Measurements from ENCODE around the gene LARP4B. TPM values are rescaled to one million over a fixed set of nuclear protein-coding genes. Genes with fewer than 3 reads are reported as not detected.

LARP4B gene
- total RNA-seq, 1 donor from 2014 or later, result 78.3 TPM

GRCh38 chr10:945778-946177 is 14.3 kb upstream of the LARP4B start:
- Histone ChIP-seq H3K27ac (no peak overlapping the region), H3K9me3 (no peaks in the 10 kb centered on the region), H3K4me1 (peaks cover 14% of the 10 kb centered on the region), H3K36me3 (no peaks in the 10 kb centered on the region), H3K4me3 (no peak overlapping the region), H3K27me3 (no peaks in the 10 kb centered on the region)
- DNase-seq (ENCODE audit: extremely low spot score in 2 of 2), result no peak
- TF ChIP-seq POLR2AphosphoS5 (IDR thresholded peaks at IDR 0.05; ENCODE audit: insufficient read depth in 1 of 2, low read depth in 1 of 2) (no peak), CTCF (IDR thresholded peaks at IDR 0.05) (no peak), POLR2A (IDR thresholded peaks at IDR 0.05) (no peak)
- intact Hi-C loops (cut with DNase I), result no loop called here

DNA sequence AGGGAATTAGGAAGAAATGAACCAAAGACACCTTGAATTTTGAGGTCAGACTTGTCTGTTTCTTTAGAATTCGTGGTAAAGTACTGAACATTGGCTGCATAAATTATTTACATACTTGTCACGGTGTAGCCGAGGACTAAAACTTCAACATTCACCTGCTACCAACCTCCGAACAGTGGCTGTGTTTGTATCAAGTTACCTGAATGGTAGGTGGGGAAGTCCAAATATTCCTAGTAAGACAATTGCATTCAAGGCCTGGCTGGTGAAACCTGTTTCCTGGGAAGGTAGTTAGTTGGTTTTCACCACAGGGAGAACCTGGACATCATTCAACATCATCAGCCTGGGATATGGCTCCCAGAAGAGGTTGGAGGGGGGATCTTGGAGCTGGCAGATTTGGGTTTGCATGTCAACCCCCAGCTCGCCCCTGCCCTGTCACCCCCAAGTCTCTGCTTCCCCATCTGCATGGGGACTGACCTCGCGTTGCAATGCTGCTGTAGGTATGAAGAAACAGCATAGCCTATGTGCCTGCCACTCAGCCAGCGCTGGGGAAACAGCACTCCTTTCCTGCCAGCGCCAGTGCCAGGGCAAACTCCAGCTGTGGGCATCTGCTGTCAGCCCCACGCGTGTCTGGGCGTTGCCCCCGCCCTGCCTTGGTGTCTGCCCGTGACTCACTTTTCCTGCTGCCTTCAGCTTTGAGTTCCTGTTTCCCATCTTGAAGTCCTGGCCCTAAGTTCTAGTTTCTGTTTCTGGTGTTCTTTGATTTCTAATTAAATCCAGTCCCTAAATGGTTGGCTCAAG is 12.7 kb upstream of the LARP4B start:
- H3K4me3 ChIP-seq, result peak overlapping the region in 1 of 2 donors; percentile 11

DNA sequence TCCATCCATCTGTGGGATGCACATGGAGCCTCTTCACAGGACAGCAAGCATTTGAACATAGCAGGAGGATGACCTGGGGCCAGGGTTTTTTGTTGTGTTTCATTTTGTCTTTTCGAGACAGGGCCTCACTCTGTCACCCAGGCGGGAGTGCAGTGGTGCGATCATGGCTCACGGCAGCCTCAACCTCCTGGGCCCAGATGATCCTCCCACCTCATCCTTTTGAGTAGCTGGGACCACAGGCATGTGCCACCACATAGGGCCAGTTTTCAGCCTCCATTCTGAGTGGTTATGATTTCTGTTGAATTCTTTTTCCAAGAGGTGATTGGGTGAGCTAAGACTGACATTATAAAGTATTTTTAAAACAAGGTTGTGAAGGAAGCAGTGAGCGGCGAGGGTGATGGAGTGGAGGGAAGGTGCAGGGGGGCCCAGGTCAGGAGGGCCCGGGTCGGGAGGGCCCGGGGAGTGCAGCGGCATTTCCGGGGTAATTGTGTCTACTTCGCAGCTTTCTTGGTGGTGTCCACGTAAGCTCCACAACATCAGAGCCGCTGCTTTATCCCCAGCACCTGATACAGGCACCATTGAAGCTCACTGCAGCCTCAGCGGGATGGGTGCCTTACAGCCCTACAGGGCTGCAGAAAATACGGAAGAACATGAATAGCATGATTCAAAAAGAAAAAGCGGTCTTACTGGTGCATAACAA is 12.0 kb upstream of the LARP4B start:
- no peaks in the 10 kb centered on the region for H3K36me3 ChIP-seq
- no peak for TF ChIP-seq CTCF (IDR thresholded peaks at IDR 0.05)
- TF ChIP-seq POLR2A (IDR thresholded peaks at IDR 0.05), result no peak
- TF ChIP-seq POLR2AphosphoS5 (IDR thresholded peaks at IDR 0.05; ENCODE audit: insufficient read depth in 1 of 2, low read depth in 1 of 2), result no peak
- H3K4me3 ChIP-seq, result no peak overlapping the region
- H3K27ac ChIP-seq, result no peak overlapping the region
- intact Hi-C loops (cut with DNase I), result no loop called here
- no peaks in the 10 kb centered on the region for H3K27me3 ChIP-seq
- no peaks in the 10 kb centered on the region for H3K9me3 ChIP-seq
- no peak for DNase-seq (ENCODE audit: extremely low spot score in 2 of 2)
- peaks cover 14% of the 10 kb centered on the region for H3K4me1 ChIP-seq

More for the DNA sequence above, 12.7 kb upstream of the LARP4B start:
- TF ChIP-seq CTCF (IDR thresholded peaks at IDR 0.05) (no peak), POLR2AphosphoS5 (IDR thresholded peaks at IDR 0.05; ENCODE audit: insufficient read depth in 1 of 2, low read depth in 1 of 2) (peak; percentile 53 to 70)
- no peaks in the 10 kb centered on the region for H3K9me3 ChIP-seq
- H3K4me1 ChIP-seq, result peaks cover 14% of the 10 kb centered on the region
- H3K27ac ChIP-seq, result peak overlapping the region; percentile 70
- DNase-seq (ENCODE audit: extremely low spot score in 2 of 2), result no peak
- intact Hi-C loops (cut with DNase I), result no loop called here
- H3K27me3 ChIP-seq, result no peaks in the 10 kb centered on the region
- no peaks in the 10 kb centered on the region for H3K36me3 ChIP-seq

- intact Hi-C loops (cut with DNase I), result loop anchor here (10.0 kb wide), 1 partner anchor 116 kb away; the partner anchor contains the start of gene WDR37
- H3K4me3 ChIP-seq, result no peak overlapping the region
- TF ChIP-seq CTCF (IDR thresholded peaks at IDR 0.05) (no peak), POLR2AphosphoS5 (IDR thresholded peaks at IDR 0.05; ENCODE audit: insufficient read depth in 1 of 2, low read depth in 1 of 2) (no peak), POLR2A (IDR thresholded peaks at IDR 0.05) (no peak)
- H3K27ac ChIP-seq, result no peak overlapping the region
- no peaks in the 10 kb centered on the region for H3K27me3 ChIP-seq
- peaks cover 4% of the 10 kb centered on the region for H3K4me1 ChIP-seq
- no peaks in the 10 kb centered on the region for H3K9me3 ChIP-seq
- no peak for DNase-seq (ENCODE audit: extremely low spot score in 2 of 2)
- no peaks in the 10 kb centered on the region for H3K36me3 ChIP-seq
Measured at GRCh38 chr10:938941-939678, 7.6 kb upstream of the LARP4B start.

All from vagina (tissue), 2 donors.